Activated CD8-positive, alpha-beta memory T cell treated with anti-CD3 and anti-CD28 coated beads for 36 hours (primary cell): ENCODE results near the gene CHRNG. TPM values are rescaled to one million over a fixed set of nuclear protein-coding genes. Genes with fewer than 3 reads are reported as not detected.
"Not testable (repeated sequence)": the region's sequence is repeated elsewhere in the genome, so short reads cannot be mapped to it uniquely, and the experiment has no call there.

Source experiments
- CTCF ChIA-PET: fragments of 350-600 bp; sonication (Branson Sonifier 250); formaldehyde crosslinking; loops from one replicate; lab custom pipeline; 2021; ENCODE audit warnings: antibody characterized with exemption; lab: Charles Lee
- POLR2A ChIA-PET: fragments of 350-600 bp; sonication (Branson Sonifier 250); formaldehyde crosslinking; loops from one replicate; lab custom pipeline; 2021; ENCODE audit warnings: antibody characterized with exemption; lab: Charles Lee
- total RNA-seq, 2 experiments: library from RNA; stranded (reverse); gene quantifications; one replicate each; pipeline ENCODE4 v1.2.3, GENCODE V29; 2021

Gene CHRNG
- total RNA-seq, 2 experiments from 2014 or later, result not detected

DNA sequence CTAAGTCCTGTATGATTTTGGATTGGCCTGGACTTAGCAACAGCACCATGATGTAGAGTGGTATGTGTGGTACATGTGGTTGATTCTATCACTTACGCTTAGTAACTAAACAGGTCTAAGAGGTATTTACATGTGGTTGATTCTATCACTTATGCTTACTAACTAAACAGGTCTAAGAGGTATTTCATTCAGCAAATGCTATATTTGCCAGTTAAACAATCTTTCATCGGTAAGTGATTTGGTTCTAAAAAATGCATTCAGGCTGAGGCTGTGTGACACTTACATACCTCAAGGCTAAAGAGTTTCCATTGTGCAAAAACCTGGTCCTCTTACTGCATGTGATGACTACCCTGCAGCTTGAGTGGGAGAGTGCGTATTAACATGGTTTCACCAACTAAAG lies 24.1 kb downstream of the CHRNG start:
- CTCF ChIA-PET, result interaction anchor here (0.6 to 1.5 kb wide), 4 partner anchors 9 to 137 kb away, joined by 3 read pairs; no protein-coding TSS in a partner anchor
- POLR2A ChIA-PET, result no interaction called here

DNA sequence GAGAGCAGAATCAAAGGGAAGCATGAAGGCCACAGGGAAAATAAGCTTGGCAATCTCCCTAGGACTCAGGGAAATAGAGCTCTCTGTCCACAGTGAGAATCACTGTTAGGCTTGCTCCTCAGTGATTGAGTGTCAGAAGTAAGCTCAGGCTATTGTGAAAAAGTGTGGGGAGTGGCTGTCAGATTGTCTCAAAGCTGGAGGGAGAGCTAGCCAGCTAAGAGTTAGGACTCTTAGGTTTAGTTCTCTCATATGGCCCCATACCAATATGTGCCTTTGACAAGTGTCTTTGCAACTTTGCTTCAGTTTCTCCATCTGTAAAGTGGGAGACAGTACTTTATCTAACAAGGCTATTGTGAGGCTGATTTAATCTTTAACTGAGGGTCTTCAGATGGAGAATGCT lies 28.2 kb downstream of the CHRNG start:
- CTCF ChIA-PET, result no interaction called here
- POLR2A ChIA-PET, result no interaction called here

GRCh38 chr2:232568161-232568560 lies 28.7 kb downstream of the CHRNG start:
- ChIA-PET CTCF (no interaction called here), POLR2A (no interaction called here)

DNA sequence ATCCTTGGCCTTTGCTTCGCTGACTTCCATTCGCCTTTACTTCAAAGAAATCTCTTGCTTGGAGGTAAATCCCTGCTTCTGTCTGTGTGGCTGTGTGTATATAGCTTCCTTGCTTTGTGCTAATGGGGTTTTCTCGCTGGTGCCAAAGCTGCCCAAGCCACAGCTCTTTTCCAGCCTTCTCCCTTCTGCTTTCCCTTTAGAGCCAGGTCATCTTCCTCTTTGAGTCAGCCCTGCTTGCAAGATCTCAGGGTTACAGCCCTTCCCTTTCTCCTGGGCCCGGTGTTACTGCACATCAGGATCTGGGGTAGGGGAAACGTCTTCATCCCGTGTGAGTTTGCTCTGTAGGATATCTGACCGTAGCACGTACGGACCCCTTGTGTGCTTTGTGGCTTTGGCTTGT lies 30.0 kb downstream of the CHRNG start:
- CTCF ChIA-PET, result no interaction called here
- POLR2A ChIA-PET, result no interaction called here

GRCh38 chr2:232570481-232570880 lies 31.0 kb downstream of the CHRNG start:
- POLR2A ChIA-PET, CTCF ChIA-PET: not testable (repeated sequence)

DNA sequence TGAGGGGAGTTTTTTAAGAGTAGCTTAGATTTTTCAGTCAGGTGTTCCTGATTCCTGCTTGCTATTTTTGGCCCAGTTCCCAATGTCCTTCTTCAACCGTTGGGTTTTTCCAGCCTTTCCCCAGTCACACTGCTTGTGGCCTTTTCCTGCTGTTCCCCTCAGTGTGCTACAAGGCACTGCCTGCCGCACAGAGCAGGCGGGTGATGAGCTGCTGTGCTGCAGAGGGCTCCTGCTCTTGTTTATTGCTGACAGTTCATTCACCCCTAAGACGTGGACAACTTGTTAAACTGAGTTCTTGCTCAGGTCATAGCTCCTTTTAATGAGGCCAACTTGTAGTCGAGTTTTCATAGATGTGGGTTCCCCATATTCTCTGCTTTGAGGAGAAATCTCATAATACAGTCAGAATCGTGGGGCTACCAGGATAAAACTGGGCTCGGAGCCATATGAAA lies 31.6 kb downstream of the CHRNG start:
- POLR2A ChIA-PET, result no interaction called here
- CTCF ChIA-PET, result no interaction called here

GRCh38 chr2:232573042-232573441 lies 33.5 kb downstream of the CHRNG start:
- ChIA-PET POLR2A (no interaction called here), CTCF (interaction anchor here (1.4 kb wide), 1 partner anchor 10 kb away, joined by 3 read pairs; no protein-coding TSS in a partner anchor)

DNA sequence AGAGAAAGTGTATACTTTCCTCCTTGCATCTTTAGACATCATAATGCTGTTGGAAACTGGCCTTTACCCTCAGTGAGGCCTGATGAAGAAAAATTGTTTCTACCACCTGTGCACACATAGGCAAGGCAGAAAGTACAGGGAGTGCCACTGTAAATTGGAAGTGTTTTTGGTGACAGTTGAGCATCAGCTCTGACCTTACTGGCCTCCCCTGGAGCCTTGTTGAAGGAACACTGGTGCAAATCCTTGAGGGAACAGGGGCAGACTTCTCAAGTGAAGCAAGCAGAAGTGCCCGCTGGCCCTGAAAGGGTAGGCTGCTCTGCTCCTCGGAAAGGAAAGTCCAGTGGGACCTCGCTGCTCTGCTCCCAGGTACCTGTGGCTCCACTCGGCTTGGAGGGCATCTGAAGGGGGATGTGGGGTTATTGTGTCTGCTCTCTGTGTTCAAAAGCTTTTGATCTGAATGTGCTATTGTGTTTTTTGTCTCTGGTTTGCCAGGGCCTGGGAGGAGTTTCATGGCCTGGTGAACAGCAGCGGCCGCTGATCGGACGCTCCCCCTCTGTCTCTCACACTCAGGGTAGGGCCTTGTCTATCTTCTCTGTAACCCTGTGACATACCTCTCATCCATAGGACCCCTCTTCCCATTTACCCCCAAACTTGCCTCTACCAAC lies 34.4 kb downstream of the CHRNG start:
- POLR2A ChIA-PET, result no interaction called here
- CTCF ChIA-PET, result no interaction called here

- CTCF ChIA-PET, result interaction anchor here (0.9 kb wide), 1 partner anchor 9 kb away, joined by 4 read pairs; no protein-coding TSS in a partner anchor
- POLR2A ChIA-PET, result no interaction called here
These were observed 35.3 kb downstream of the CHRNG start for GRCh38 chr2:232574674-232575403.

DNA sequence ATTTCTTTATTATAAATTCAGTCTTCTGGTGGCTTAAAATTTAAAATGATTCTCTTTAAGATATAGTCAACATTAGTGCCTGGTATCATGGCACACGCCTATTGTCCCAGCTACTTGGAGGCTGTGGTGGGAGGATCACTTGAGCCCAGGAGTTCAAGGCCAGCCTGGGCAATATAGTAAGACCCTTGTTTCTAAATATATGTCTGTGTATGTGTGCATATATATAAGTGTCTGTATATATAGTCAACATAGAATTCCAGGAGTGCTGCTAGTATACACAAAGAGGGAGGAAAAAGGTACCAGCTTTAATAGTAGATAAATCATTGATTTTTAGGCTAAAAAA lies 35.9 kb downstream of the CHRNG start:
- ChIA-PET CTCF (interaction anchor here (0.9 kb wide), 1 partner anchor 8 kb away, joined by 4 read pairs; no protein-coding TSS in a partner anchor), POLR2A (no interaction called here)

DNA sequence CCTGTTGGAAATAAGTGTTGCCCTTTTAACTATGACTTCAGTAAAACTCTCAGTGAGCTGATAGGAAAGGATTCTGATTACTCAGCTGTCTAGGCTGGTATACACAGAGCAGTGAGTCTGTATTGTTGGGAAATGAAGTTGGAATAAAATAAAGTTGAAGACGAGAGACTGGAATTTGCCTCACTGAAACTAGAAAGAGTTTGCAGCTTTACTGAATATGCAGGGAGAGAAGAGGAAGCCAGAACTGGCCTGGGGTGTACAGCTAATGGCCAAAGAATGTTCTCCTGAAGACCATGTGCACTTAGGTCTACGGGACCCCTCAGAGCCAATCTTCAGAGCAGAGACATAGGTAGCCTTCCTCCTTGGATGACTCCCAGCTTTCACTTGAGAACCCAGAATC lies 37.5 kb downstream of the CHRNG start:
- ChIA-PET POLR2A (no interaction called here), CTCF (no interaction called here)

- CTCF ChIA-PET, result no interaction called here
- POLR2A ChIA-PET, result no interaction called here
These were observed 38.3 kb downstream of the CHRNG start for GRCh38 chr2:232577841-232578240.

- POLR2A ChIA-PET, result no interaction called here
- CTCF ChIA-PET, result no interaction called here
These were observed 39.1 kb downstream of the CHRNG start for GRCh38 chr2:232578626-232579025.

GRCh38 chr2:232580648-232580981 lies 41.1 kb downstream of the CHRNG start:
- POLR2A ChIA-PET, result no interaction called here
- CTCF ChIA-PET, result no interaction called here

DNA sequence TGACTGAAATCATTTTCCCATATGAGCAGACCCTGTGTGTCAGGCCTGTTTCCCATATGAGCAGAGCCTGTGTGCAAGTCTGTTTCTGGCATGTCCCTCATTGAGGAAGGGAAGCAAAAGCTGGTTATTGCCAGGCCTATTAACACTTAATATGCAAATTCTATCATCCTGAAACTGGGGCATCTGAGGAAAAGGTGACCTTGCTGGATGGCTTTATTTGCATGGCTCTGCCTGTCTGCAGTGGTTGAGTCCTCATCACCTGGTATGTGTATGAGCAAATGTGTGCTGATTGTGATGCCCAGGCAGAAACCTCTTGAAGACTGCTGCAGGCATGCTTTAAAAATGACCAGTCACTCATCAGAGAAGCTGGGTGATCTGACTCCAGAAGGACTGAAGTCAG lies 42.2 kb downstream of the CHRNG start:
- ChIA-PET CTCF (no interaction called here), POLR2A (no interaction called here)

DNA sequence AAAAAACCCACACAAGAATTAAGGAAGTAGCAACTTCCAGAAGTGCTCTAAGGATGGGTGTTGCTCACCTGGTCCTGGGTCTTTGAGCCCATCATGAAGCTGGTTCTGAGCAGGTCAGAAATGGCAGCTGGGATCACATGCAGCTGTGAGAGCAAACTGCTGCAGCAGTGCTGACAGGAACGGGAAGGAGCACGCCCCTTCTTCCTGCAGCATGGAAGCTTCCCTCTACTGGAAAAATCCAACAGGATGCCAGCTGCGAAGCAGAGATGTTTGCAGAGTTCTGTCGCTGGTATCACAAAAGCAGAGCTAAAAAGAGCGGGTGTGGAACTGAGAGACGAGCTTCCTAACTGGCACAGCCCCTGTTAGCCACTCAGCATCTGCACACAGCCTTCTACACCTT lies 44.7 kb downstream of the CHRNG start:
- ChIA-PET POLR2A (no interaction called here), CTCF (interaction anchor here (1.2 kb wide), 1 partner anchor 9 kb away, joined by 4 read pairs; no protein-coding TSS in a partner anchor)

DNA sequence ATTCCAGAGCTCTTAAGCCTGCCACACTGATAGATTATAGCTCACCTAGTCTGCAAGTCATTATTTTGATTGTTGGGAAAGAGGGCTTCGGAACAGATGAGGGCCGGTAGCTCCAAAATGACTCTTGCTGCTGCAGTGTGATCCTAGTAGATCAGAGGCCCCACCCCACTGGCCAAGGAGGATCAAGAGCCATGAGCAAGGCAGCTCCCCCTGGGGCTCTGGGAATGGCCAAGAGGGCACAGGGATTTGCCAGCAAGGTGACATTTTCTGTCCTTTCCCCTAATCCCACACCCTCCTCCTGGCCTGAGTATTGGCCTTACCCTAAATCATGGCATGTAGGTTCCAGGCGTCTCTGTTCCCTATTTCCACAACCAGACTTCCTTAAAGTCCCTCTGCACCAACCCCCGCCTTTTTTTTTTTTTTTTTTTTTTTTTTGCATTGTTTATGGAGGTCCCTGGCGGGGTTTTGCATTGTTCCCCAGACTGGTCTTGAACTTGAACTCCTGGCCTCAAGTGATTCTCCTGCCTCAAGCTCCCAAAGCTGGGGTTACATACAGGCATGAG lies 47.5 kb downstream of the CHRNG start:
- POLR2A ChIA-PET, result no interaction called here
- CTCF ChIA-PET, result no interaction called here

GRCh38 chr2:232587512-232587911 lies 48.0 kb downstream of the CHRNG start:
- CTCF ChIA-PET, result no interaction called here
- POLR2A ChIA-PET, result no interaction called here

- ChIA-PET POLR2A (no interaction called here), CTCF (no interaction called here)
These were observed 48.5 kb downstream of the CHRNG start for GRCh38 chr2:232588031-232588430.

- CTCF ChIA-PET, result no interaction called here
- POLR2A ChIA-PET, result no interaction called here
These were observed 49.4 kb downstream of the CHRNG start for GRCh38 chr2:232588680-232589585.
